Natural killer cell (primary cell): ENCODE measurements around the gene FTCD. TPM values are rescaled to one million over a fixed set of nuclear protein-coding genes. Genes with fewer than 3 reads are reported as not detected.

Experiments used
- ATAC-seq, 3 donors: fragments of 150-1000 bp in 2 of 3; fragments of 200-7000 bp in 1 of 3; cut with Tn5 transposase; 1 replicate in 1 of 3; 2 replicates in 2 of 3; pipeline ENCODE4 v1.10.0; 2021; ENCODE audit warnings: mild to moderate bottlenecking in 2 of 3, moderate library complexity in 2 of 3
- DNase-seq, 2 donors: peaks; one replicate each; pipeline versions ENCODE4 v3.0.0 to v3.0.0-alpha.2; 2013 to 2021; ENCODE audit warnings: mixed read lengths in 1 of 2
- H3K27ac ChIP-seq: one replicate; pipeline ENCODE4 v1.5.1; 2013; ENCODE audit warnings: mild to moderate bottlenecking, low read length
- H3K27me3 ChIP-seq: one replicate; pipeline ENCODE4 v1.6.1; 2013; ENCODE audit warnings: low read length; ENCODE audit not compliant: control insufficient read depth, insufficient read depth
- H3K36me3 ChIP-seq: one replicate; pipeline ENCODE4 v1.6.1; 2013; ENCODE audit warnings: low read length; ENCODE audit not compliant: control insufficient read depth, insufficient read depth
- H3K4me1 ChIP-seq: one replicate; pipeline ENCODE4 v1.6.1; 2013; ENCODE audit warnings: low read length; ENCODE audit not compliant: control insufficient read depth, insufficient read depth
- H3K4me3 ChIP-seq: one replicate; pipeline ENCODE4 v1.5.1; 2013; ENCODE audit warnings: low read length
- H3K9me3 ChIP-seq: one replicate; pipeline ENCODE4 v1.6.1; 2013; ENCODE audit warnings: low read length; ENCODE audit not compliant: control insufficient read depth, insufficient read depth
- H3K27ac Mint-ChIP-seq, 2 donors: one replicate each; pipeline ENCODE4 v1.8.0; 2022; ENCODE audit warnings: mild to moderate bottlenecking in 2 of 2, mixed read lengths in 2 of 2, moderate library complexity in 1 of 2
- H3K27me3 Mint-ChIP-seq, 2 donors: one replicate each; pipeline ENCODE4 v1.8.0; 2022; ENCODE audit warnings: low read depth in 2 of 2, mixed read lengths in 2 of 2
- H3K36me3 Mint-ChIP-seq: one replicate; pipeline ENCODE4 v1.8.0; 2022; ENCODE audit warnings: mixed read lengths
- H3K4me1 Mint-ChIP-seq, 2 donors: one replicate each; pipeline ENCODE4 v1.8.0; 2022; ENCODE audit warnings: mixed read lengths in 2 of 2
- H3K4me3 Mint-ChIP-seq: one replicate; pipeline ENCODE4 v1.8.0; 2022; ENCODE audit warnings: mild to moderate bottlenecking, moderate library complexity, mixed read lengths
- H3K9me3 Mint-ChIP-seq, 2 donors: one replicate each; pipeline ENCODE4 v1.8.0; 2022; ENCODE audit warnings: mixed read lengths in 2 of 2
- WGBS: methylation state at CpG from one replicate; pipeline ENCODE4 v1.1.7; 2013; ENCODE audit warnings: missing lambda C conversion rate; ENCODE audit not compliant: insufficient coverage; 5-methylcytosine and 5-hydroxymethylcytosine counted together
- intact Hi-C: fragments of 100-400 bp; cut with micrococcal nuclease; formaldehyde crosslinking; loops from one replicate; pipeline ENCODE4 v1.14.2; 2022
- total RNA-seq, 4 donors: library from RNA; stranded (reverse); fragments of 120-200 nt in 1 of 4; gene quantifications; one replicate each; pipeline versions ENCODE4 v1.2.3 to v1.2.4, GENCODE V29; 2013 to 2022
- TF ChIP-seq, protein P1 (sequence below): fragments of 200-600 bp; IDR thresholded peaks from one replicate; pipeline ENCODE4 v1.8.0; 2022; ENCODE audit warnings: antibody characterized with exemption

FTCD gene
- total RNA-seq, 3 donors from 2014 or later (not counting 1 experiment from before 2014, with no cell fraction given), result 0.34 TPM; not detected in 2

- Mint-ChIP-seq H3K4me1 (peaks cover 7 to 16% of the 10 kb centered on the region in 2 donors), H3K4me3 (peak overlapping the region; percentile 47), H3K27ac (no peak overlapping the region), H3K36me3 (peaks cover 28% of the 10 kb centered on the region), H3K9me3 (peaks cover 2 to 9% of the 10 kb centered on the region in 2 donors), H3K27me3 (peaks cover 51 to 54% of the 10 kb centered on the region in 2 donors)
- TF ChIP-seq, protein P1, sequence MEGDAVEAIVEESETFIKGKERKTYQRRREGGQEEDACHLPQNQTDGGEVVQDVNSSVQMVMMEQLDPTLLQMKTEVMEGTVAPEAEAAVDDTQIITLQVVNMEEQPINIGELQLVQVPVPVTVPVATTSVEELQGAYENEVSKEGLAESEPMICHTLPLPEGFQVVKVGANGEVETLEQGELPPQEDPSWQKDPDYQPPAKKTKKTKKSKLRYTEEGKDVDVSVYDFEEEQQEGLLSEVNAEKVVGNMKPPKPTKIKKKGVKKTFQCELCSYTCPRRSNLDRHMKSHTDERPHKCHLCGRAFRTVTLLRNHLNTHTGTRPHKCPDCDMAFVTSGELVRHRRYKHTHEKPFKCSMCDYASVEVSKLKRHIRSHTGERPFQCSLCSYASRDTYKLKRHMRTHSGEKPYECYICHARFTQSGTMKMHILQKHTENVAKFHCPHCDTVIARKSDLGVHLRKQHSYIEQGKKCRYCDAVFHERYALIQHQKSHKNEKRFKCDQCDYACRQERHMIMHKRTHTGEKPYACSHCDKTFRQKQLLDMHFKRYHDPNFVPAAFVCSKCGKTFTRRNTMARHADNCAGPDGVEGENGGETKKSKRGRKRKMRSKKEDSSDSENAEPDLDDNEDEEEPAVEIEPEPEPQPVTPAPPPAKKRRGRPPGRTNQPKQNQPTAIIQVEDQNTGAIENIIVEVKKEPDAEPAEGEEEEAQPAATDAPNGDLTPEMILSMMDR, result no peak
- DNase-seq (no peak), ATAC-seq (no peak)
- no peak overlapping the region for H3K27ac ChIP-seq
- peaks cover 9% of the 10 kb centered on the region for H3K4me1 ChIP-seq
- no peaks in the 10 kb centered on the region for H3K36me3 ChIP-seq
- 99% methylated on average over 5 of the region's 6 CpGs for WGBS
- peaks cover 18% of the 10 kb centered on the region for H3K27me3 ChIP-seq
- no peaks in the 10 kb centered on the region for H3K9me3 ChIP-seq
- intact Hi-C loops, result no loop called here
- H3K4me3 ChIP-seq, result no peak overlapping the region
These were observed 55.4 kb downstream of the FTCD start for GRCh38 chr21:46100020-46100419.

- intact Hi-C loops, result loop anchor here (5.0 kb wide), 1 partner anchor 127 kb away; no protein-coding TSS in a partner anchor
- 64% methylated on average over 17 of the region's 18 CpGs for WGBS
These were observed 55.9 kb downstream of the FTCD start for GRCh38 chr21:46099476-46099875.

DNA sequence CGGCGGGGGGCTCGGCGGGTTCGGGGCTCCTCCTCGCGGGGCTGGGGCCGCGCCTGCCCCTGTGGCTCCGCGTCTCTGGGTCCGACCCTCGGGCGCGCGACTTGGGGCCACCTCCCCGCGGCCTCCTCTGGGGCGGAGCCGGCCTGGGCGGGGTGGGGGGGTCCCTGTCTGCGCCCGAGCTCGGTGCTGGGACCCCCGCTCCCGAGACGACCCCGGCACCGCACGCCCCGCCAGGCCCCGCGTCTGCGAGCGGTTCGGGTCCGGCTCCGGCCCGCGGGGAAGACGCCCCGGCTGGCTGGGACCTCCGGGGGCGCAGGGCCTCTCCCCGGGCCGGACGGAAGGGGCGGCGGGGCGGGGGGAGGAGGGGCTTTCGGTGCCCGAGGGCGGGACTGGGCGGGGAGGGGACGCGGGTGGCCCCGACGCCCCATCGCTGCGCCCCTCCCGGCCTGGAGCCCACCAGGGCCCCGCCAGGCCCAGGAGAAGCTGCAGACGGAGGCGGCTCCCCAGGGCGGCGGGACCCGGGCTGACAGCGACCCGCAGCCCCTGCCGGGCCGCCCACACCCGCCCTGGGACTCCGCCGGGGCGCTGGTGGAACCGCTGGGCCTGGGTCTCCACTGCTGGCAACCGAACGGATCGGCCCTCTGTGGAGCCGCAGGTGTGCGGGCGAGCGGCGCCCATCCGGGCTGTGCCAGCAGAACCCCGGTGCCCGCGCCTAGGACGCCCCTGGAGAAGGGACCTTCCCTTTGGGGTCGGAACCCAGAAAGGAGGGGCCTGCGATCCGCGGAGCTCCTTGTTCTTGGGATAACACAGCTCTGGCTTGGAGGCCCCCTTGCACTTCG is 56.9 kb downstream of the FTCD start:
- H3K4me3 Mint-ChIP-seq, result peak overlapping the region; percentile 74
- peaks cover 37 to 42% of the 10 kb centered on the region in 2 donors for H3K27me3 Mint-ChIP-seq
- Histone ChIP-seq H3K36me3 (no peaks in the 10 kb centered on the region), H3K4me1 (peaks cover 18% of the 10 kb centered on the region), H3K27ac (no peak overlapping the region), H3K9me3 (no peaks in the 10 kb centered on the region), H3K27me3 (peaks cover 15% of the 10 kb centered on the region), H3K4me3 (peak overlapping the region; percentile 19)
- peaks cover 16% of the 10 kb centered on the region for H3K36me3 Mint-ChIP-seq
- H3K9me3 Mint-ChIP-seq, result peaks cover 0 to 6% of the 10 kb centered on the region in 2 donors
- no peak overlapping the region for H3K27ac Mint-ChIP-seq
- 3% methylated on average over 94 of the region's 94 CpGs for WGBS
- DNase-seq, result peak; percentile 20 to 35
- peak; percentile 35 to 42 (median 41) for ATAC-seq
- peaks cover 7 to 16% of the 10 kb centered on the region in 2 donors for H3K4me1 Mint-ChIP-seq
- TF ChIP-seq, protein P1, result no peak
- intact Hi-C loops, result loop anchor here (5.0 kb wide), 1 partner anchor 126 kb away; no protein-coding TSS in a partner anchor

More at GRCh38 chr21:46099476-46099875, 55.9 kb downstream of the FTCD start:
- no peak overlapping the region for H3K27ac ChIP-seq
- TF ChIP-seq, protein P1, result no peak
- ATAC-seq (no peak), DNase-seq (peak; percentile 9 to 18)
- Mint-ChIP-seq H3K4me3 (peak overlapping the region; percentile 74), H3K27ac (no peak overlapping the region), H3K36me3 (peaks cover 25% of the 10 kb centered on the region), H3K27me3 (peaks cover 47 to 50% of the 10 kb centered on the region in 2 donors), H3K9me3 (peaks cover 2 to 9% of the 10 kb centered on the region in 2 donors), H3K4me1 (peaks cover 7 to 16% of the 10 kb centered on the region in 2 donors)
- H3K4me3 ChIP-seq, result no peak overlapping the region
- H3K36me3 ChIP-seq, result no peaks in the 10 kb centered on the region
- H3K4me1 ChIP-seq, result peaks cover 13% of the 10 kb centered on the region
- H3K27me3 ChIP-seq, result peaks cover 18% of the 10 kb centered on the region
- no peaks in the 10 kb centered on the region for H3K9me3 ChIP-seq
